T-helper 2 cell treated with Interferon-gamma antibody and Interleukin-4, amounts not matched to agents 100 ng/mL and 5 ng/mL, for 36 hours (primary cell): ENCODE measurements around the gene IL17RA. TPM values are rescaled to one million over a fixed set of nuclear protein-coding genes. Genes with fewer than 3 reads are reported as not detected.

Source experiments
- intact Hi-C: fragments of 100-400 bp; cut with micrococcal nuclease; formaldehyde crosslinking; loops from one replicate; pipeline ENCODE4 v1.15.1; 2023
- total RNA-seq: library from RNA; stranded (reverse); gene quantifications from 2 replicates; pipeline ENCODE4 v1.2.3, GENCODE V29; 2022

The IL17RA gene
- total RNA-seq, 1 donor from 2014 or later, result 58.5 TPM

DNA sequence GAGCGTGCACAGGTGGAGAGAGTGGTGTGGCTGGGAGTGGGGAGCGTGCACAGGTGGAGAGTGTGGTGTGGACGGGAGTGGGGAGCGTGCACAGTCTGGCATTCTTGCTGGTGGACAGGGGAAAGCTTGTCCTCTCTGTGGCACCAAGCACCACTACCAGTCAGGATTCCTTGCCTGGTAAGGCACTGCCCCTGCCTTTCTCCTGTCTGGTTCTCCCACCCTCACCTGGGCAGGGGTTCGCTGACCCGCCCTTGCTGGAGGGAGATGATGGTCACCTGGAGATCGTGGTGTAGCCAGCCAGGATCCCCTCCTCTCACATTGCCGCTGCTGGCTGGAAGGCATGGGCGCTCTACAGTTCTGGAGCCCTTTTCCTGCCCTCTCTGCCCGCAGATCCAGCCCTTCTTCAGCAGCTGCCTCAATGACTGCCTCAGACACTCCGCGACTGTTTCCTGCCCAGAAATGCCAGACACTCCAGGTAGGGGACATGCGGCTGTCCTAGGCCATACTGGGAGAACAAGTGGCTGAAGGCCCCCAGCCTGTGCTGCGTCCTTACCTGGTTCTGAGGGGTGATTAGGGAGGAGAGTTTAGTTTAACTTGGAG, 19.6 kb downstream of the IL17RA start:
- intact Hi-C loops, result no loop called here

DNA sequence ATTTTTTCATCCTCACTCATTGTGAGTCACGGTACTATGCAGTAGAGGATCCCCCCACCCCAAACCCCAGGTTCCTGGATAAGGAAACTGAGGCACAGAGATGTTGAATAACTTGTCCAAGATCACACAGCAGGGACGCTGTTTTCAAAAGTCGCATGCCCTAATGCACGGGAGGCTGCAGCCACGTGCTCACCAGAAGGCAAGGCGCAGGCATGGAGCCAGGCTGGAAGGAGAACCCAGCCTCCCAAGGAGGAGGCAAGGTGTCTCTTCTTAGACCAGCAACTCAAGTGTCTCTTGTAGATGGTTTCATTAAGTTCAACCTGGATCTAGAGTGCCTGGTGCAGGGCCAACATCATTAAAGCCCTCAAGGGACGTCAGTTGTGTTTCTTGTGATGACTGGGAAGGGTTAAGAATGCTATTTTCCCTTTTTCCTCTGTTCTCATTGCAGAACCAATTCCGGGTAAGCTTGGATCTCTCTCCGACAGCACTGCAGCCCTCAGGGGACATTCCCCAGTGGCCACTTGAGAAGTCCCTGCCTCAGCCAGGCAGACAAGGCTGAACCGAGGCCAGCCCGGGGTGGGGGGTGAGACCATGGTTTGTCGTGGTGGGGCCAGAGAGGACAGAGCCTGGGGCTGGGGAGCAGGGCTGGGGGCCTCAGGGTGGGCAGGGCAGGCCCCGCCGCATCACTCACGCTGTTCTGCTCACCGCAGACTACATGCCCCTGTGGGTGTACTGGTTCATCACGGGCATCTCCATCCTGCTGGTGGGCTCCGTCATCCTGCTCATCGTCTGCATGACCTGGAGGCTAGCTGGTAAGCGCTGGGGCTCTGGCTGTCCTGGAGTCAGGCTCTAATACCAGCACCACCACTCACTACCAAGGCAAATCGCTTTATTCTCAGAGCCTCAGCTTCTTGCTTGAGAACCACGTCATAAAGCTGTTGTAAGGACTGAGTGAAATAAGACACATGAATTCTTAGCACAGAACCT, 20.6 kb downstream of the IL17RA start:
- intact Hi-C loops, result loop anchor here (2.0 kb wide), 1 partner anchor 19 kb away; no protein-coding TSS in a partner anchor

DNA sequence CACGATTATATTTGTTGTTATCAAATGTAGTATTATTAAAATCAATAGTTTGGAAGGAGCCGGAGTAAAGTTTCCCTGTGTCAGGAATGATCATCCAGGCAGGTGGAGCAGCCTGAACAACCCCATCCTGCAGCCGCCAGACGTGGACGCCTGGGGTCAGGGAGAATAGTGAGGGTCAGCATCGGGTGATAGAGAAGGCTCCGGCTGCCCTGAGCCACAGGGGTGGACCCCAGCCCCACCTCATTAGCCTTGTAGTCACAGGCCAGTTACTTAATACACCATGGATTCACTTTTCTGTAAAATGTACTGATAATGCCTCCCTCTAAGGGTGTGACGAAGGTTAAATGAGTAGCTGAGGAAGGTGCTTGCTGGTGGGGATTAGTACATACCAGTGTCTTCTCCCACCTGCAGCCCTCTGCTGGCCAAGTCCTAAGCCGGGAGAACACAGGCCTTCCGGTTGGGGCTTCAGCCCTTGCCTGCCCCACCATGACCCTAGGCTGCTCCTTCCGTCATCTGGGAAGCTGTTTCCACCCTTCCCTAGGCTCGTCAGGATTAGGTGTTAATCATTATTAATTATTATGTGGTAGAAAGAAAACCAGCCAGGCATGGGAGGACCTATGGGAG, 21.5 kb downstream of the IL17RA start:
- intact Hi-C loops, result loop anchor here (2.0 kb wide), 1 partner anchor 19 kb away; no protein-coding TSS in a partner anchor

DNA sequence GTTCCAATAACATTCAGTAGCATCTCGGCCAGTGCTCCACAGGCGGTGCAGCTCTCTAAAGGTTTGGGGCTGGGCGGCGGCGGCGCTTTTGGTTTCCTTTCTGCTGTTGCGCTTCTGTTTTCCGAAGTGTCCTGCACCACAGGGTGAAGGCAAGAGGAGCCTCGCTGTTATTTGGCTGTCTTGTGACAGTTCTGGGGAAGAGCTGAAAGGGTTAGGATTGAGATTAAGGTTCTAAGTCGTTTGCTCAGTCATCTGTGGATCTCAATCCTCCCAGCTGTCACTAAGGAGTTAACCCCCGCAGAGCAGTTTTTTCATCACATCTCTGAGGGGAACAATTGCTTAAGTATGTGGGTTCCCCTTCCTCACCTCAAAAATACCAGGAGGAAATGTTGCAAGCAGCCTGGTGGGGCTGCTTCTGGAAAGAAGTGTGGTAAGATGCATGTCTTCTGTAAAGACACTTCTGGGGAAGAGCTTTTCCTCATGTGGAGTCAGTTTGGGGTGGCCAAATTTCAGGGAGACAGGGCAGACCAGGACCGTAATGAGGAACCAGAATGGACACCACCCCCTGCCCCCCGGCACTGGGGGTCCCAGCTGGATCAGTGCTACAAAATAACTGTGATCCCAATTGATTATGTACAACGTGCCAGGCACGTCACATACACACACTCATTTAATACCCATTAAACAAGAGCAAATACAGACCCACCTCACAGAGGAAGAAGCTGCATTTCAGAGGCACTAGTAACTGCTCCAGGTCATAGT, 22.2 kb downstream of the IL17RA start:
- intact Hi-C loops, result loop anchor here (2.0 kb wide), 1 partner anchor 20 kb away; no protein-coding TSS in a partner anchor

DNA sequence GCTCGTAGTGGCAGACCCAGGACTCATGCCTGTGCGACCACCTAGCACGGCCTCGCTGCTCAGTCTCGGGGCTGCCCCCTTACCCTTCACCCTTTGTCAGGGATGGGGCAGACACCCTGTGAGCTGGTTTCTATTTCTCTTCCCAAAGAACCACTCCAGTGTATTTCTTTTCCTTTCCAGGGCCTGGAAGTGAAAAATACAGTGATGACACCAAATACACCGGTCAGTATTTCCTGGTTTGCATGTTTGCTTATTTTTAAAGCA, 22.7 kb downstream of the IL17RA start:
- intact Hi-C loops, result loop anchor here (2.0 kb wide), 1 partner anchor 21 kb away; no protein-coding TSS in a partner anchor

DNA sequence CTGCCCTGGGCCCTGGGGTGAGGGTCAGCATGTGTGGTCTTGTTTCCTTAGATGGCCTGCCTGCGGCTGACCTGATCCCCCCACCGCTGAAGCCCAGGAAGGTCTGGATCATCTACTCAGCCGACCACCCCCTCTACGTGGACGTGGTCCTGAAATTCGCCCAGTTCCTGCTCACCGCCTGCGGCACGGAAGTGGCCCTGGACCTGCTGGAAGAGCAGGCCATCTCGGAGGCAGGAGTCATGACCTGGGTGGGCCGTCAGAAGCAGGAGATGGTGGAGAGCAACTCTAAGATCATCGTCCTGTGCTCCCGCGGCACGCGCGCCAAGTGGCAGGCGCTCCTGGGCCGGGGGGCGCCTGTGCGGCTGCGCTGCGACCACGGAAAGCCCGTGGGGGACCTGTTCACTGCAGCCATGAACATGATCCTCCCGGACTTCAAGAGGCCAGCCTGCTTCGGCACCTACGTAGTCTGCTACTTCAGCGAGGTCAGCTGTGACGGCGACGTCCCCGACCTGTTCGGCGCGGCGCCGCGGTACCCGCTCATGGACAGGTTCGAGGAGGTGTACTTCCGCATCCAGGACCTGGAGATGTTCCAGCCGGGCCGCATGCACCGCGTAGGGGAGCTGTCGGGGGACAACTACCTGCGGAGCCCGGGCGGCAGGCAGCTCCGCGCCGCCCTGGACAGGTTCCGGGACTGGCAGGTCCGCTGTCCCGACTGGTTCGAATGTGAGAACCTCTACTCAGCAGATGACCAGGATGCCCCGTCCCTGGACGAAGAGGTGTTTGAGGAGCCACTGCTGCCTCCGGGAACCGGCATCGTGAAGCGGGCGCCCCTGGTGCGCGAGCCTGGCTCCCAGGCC, 23.7 kb downstream of the IL17RA start:
- intact Hi-C loops, result no loop called here

DNA sequence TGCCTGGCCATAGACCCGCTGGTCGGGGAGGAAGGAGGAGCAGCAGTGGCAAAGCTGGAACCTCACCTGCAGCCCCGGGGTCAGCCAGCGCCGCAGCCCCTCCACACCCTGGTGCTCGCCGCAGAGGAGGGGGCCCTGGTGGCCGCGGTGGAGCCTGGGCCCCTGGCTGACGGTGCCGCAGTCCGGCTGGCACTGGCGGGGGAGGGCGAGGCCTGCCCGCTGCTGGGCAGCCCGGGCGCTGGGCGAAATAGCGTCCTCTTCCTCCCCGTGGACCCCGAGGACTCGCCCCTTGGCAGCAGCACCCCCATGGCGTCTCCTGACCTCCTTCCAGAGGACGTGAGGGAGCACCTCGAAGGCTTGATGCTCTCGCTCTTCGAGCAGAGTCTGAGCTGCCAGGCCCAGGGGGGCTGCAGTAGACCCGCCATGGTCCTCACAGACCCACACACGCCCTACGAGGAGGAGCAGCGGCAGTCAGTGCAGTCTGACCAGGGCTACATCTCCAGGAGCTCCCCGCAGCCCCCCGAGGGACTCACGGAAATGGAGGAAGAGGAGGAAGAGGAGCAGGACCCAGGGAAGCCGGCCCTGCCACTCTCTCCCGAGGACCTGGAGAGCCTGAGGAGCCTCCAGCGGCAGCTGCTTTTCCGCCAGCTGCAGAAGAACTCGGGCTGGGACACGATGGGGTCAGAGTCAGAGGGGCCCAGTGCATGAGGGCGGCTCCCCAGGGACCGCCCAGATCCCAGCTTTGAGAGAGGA, 24.5 kb downstream of the IL17RA start:
- intact Hi-C loops, result no loop called here

DNA sequence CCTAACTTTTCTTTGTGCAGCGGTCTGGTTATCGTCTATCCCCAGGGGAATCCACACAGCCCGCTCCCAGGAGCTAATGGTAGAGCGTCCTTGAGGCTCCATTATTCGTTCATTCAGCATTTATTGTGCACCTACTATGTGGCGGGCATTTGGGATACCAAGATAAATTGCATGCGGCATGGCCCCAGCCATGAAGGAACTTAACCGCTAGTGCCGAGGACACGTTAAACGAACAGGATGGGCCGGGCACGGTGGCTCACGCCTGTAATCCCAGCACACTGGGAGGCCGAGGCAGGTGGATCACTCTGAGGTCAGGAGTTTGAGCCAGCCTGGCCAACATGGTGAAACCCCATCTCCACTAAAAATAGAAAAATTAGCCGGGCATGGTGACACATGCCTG, 25.2 kb downstream of the IL17RA start:
- intact Hi-C loops, result no loop called here

DNA sequence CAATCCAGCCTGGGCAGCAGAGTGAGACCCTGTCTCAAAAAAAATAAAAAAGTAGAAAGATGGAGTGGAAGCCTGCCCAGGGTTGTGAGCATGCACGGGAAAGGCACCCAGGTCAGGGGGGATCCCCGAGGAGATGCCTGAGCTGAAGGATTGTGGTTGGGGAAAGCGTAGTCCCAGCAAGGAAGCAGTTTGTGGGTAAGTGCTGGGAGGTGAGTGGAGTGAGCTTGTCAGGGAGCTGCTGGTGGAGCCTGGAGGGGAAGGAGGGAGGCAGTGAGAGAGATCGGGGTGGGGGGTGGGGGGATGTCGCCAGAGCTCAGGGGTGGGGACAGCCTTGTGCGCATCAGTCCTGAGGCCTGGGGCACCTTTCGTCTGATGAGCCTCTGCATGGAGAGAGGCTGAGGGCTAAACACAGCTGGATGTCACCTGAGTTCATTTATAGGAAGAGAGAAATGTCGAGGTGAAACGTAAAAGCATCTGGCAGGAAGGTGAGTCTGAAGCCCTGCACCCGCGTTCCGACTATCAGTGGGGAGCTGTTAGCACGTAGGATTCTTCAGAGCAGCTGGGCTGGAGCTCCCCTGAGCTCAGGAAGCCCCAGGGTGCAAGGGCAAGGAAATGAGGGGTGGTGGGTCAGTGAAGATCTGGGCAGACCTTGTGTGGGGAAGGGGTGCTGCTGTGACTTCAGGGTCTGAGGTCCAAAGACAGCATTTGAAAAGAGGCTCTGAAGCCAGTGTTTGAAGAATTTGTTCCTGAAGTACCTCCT, 26.2 kb downstream of the IL17RA start:
- intact Hi-C loops, result no loop called here

DNA sequence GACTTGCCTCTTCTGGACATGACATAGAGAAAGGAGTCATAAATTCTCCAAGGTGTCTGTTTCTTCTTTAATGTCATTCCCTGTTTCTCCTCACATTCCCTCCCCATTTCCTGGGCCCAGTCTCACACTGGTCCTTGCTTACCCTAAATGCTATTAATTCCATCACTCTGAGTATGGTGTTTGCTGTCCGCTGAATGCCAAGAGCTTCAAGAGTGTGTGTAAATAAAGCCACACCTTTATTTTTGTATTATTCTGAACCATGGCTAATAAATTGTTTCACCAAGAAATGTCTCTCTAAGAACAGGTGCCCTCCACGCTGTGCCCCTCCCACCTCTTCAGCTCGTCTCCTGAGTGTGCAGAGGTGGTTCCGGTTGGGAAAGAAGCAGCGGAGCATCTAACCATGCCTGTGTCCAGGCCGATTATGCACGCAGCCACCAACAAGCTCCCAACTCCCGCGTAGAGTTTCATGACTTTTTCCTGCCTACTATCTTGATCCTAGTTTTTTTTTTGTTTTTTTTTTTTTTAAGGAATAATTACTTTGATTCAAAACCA, 27.8 kb downstream of the IL17RA start:
- intact Hi-C loops, result no loop called here

DNA sequence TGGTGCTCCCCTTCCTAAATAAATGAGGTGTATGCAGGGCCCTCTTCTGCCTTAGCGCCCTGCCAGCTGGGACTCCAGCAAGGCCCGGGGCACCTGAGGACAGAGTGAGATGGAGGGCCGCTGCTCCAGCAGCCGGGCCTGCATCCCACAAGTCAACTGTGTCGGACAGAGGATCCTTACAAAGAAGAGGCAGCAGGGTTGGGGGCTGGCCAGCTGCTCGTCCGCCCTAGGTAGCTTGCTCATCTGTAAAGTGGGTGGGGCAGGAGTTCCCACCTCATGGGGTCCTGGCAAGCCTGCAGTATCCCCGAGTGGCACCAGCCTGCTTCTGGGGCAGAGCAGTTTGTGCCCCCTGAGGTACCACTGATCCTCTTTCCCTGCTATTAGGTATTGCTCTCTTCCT, 28.8 kb downstream of the IL17RA start:
- intact Hi-C loops, result no loop called here

DNA sequence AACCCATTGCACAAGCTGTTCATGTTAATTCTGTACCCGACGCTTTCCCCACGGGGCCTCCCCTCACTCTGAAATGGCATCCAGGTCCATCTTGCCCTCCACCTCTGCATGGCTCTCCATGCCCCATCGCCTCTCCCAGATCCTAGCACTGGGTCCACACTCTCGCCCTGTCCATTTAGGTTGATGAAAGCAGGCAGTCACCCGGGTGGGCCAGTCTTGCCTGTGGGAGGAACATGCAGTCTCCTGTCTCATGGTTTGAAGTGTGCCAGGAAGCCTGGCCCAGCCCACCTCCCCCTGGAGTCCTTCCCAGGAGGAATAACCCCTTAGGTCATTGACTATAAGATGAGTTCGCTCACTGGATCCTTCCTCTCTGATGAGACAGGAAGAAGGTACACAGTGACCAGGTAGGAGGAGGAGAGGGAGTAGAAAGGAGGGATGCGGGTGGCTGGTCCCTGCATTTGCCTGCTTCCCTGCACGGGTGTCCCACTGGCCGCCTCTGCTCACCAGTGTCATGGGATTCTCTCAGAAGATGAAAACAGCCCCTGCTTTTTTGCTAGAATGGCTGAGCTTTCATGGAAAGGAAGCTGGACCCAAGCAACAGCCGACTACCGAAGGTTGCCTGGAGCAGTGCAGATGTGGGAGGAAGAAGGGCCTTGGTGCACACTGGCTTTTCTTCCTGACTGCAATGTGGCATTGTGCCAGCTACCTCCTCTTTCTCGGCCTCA, 29.5 kb downstream of the IL17RA start:
- intact Hi-C loops, result no loop called here

DNA sequence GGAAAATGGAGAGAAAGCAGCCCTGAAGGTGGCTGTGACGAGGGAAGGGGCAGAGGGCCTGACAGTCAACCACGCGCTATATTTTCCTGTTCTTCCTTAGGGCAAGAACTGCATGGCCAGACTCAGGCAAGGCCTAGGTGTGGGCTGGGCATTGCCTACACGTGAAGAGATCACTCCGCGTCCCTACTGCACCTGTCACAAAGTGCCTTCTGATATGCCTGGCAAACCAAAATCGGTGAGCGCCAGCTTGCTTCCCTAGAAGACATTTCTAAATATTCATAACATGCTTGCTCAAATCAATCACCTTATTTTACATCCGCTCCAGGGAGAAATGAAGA, 30.1 kb downstream of the IL17RA start:
- intact Hi-C loops, result no loop called here

DNA sequence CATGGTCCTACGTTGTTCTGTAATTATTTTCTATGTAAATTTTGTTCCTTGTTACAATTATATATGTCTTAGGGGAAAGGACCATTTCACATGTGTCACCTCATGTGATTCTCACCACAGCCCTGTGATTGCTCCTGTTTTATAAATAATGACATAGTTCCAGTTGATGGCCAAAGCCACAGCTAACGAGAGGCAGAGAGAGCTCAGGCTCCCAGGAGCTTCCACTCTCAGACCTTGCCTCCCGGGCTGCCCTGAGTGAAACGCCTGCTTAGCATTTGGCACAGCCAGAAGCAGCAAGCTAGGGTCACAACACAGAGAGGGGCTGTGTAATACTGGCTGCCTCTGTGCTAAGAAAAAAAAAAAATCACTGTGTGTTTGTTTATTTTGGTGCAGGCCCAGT, 30.4 kb downstream of the IL17RA start:
- intact Hi-C loops, result no loop called here

DNA sequence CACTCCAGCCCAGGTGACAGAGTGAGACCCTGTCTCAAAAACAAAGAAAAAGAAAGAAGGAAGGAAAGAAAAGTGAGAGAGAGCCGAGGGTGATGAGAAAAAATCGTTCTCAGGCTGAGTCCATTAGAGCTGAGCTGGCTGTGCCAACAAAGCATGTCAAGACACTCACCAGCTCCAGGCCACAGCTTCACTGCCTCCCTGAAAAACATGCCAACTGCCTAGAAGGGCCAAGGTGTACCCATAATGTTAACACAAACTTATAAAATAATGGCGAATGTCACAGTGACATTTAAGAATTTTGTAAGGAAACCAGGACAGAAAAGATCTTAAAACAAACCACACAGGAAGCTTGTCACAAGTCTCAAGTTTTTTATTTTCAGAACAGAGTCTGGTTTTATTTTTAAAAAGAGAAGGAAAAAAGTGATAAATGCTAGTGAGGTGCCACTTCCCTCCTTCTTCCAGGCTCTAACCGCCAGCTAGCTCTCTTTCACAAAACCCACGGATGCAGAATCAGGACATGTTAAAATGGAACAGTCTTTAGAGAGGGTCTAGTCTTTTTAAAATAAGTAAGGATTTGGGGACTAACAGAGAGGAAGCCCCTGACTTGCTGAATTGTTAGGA, 31.3 kb downstream of the IL17RA start:
- intact Hi-C loops, result loop anchor here (2.0 kb wide), 1 partner anchor 29 kb away; no protein-coding TSS in a partner anchor

DNA sequence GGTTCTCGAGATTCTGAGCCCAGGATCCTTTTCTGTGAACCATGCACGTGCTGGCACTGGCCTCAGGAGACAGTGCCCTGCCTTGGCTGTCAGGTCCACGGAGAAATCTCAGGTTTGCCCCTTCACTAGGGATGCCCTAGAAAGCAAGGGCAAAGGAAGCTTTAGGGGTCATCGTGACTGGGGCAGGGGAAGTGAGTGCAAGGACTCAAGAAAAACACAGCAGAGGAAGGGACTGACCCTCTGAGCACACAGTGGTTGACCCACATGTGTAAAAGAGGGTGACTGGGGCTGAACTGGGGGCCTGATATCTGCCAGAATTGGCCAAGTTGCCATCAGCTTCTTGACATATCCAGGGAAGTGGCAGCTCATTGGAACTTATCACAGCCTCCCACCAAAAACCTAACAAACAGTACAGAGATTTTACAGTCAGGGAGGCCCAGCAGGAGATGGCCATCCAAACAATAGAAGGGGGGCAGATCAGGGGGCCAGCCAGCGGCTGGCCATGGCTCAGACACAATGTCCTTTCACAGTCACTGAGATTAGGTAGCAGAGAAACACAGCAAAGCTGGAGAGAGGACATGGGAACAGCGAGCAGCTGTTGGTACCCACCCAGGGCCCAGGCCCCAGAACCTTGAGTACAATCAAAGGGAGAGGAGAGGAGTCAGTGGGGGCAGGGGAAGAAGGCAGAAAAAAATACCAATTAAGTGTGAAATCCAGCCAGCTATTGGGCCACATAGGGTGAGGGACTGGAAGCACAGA, 32.0 kb downstream of the IL17RA start:
- intact Hi-C loops, result loop anchor here (2.0 kb wide), 1 partner anchor 30 kb away; no protein-coding TSS in a partner anchor

DNA sequence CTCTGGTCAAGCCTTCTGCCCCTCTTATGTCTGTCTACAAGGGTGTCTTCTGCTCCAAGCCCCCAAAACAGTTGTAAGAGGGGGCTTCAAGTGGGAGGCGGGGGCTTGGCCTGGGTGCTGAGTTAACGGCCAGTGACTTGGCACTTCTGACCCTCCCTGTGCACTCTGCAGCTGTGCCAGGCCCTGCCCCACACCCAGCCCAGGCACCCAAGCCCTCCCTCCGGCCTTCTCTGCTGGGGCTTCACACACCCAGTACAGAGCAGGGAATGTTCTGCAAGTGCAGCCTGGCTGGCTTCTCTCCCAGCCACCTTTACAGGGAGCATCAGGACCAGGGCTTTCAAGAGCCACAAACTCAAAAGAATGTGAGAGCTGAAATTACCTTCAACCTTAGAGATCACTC, 32.6 kb downstream of the IL17RA start:
- intact Hi-C loops, result loop anchor here (2.0 kb wide), 1 partner anchor 31 kb away; no protein-coding TSS in a partner anchor
